GM18861 (cell line): ENCODE results near the gene ZNF521.
"Not testable (repeated sequence)": the region's sequence is repeated elsewhere in the genome, so short reads cannot be mapped to it uniquely, and the experiment has no call there.

Source experiments
- ATAC-seq: cut with Tn5 transposase; IDR thresholded peaks from one replicate; pipeline ENCODE4 v1.9.1; 2021; ENCODE audit not compliant: unreplicated experiment

Gene ZNF521

DNA sequence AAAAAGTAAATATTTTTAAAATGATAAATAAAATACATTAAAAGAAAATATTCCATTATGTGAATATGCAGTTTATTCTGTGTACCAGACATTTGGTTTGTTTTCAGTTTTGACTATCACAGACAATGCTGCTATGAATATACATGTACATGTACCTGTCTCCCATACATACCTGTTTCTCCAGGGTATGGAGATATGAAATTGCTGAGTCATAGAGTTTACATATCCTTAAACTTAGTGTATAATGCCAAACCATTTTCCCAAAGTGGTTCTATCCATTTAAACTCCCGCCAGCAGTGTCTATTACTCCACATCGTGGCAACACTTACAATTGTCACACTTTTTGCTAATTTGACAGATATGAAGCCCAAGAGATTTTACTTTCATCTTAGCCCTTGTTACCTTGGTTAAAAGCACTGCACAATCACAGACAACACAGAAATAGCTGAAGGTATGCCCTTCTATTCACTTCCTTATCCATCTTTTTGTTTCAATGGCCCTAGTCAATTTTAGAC is 56.3 kb downstream of the ZNF521 start:
- ATAC-seq = no peak

GRCh38 chr18:25291150-25291549 is 60.8 kb downstream of the ZNF521 start:
- ATAC-seq = no peak

DNA sequence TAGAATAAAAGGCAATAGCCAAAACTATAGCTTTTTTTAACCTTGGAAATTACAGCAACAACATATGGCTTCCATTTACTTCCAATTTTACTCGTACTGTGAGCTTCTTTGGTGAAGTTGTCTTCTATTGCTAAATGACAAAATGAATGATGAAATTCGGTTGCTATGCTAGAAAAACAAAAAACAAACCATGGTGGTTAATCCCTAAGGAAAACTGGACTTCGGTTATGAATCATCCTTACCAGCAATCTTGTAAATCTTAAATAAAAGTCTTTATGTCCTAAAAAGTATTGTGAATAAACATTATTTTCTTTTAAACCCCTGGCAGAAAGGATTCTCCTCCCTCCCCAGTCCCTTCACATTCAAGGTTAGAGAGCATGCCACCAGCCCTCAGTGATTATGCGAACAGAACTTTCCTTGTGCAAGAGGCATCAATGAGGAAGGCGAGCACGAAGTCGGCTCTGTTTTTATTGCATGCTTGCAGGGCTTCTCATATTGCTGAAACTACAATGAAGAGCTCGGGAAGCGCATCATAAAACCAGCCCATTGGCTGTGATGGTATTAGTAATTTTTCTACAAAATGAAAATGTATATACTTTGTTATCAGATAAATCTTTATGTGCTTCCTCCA is 62.9 kb downstream of the ZNF521 start:
- ATAC-seq = no peak

DNA sequence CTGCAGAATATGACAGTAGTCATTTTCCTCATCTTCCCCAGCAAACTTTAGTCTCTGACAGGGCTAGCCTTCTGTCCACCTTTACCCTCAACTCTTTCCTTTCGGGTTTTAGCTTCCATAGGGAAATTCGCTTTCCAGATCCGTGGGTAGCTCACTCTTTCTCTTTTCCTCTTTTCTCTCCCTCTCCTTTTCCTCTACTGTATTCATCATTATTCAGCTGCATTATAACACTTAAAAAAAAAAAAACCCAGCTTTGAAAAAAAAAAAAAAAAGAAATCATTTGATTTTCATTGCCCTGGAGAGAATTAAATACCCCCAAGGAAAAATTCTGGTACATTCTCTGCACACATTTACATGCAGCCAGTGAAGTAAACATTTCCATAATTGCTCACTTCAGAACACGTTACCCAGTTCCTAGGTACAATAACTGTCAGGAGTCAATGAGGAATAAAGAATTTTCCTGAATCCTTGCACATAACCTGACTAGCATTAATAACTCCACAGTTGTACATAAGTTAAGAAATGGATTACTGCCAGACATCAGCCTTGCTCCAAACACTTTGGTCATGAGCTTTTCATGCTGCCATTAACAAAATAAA is 63.5 kb downstream of the ZNF521 start:
- ATAC-seq = no peak

DNA sequence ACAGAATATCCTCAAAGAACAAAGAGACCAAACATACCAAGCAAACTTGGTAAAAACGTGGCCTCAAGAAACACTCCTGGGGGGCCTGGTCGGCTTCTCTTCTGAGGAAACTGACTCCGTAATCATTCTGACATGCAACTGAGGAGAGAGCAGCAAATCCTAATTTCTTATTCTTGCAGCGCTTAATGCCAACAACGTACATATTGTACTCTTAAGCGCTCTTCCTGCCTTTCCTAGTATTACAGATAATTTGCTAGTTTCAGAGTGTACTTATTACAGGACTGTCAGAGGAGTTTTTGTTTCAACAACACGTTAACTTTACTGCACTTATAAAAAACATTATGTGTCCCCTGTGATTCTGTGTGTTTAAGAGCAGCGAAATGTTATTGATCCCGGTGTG is 64.9 kb downstream of the ZNF521 start:
- no peak for ATAC-seq

- ATAC-seq = no peak
Observed at GRCh38 chr18:25284861-25285550, 67.0 kb downstream of the ZNF521 start.

- ATAC-seq = no peak
Observed at GRCh38 chr18:25284281-25284680, 67.7 kb downstream of the ZNF521 start.

GRCh38 chr18:25283781-25284180 is 68.2 kb downstream of the ZNF521 start:
- ATAC-seq = no peak

DNA sequence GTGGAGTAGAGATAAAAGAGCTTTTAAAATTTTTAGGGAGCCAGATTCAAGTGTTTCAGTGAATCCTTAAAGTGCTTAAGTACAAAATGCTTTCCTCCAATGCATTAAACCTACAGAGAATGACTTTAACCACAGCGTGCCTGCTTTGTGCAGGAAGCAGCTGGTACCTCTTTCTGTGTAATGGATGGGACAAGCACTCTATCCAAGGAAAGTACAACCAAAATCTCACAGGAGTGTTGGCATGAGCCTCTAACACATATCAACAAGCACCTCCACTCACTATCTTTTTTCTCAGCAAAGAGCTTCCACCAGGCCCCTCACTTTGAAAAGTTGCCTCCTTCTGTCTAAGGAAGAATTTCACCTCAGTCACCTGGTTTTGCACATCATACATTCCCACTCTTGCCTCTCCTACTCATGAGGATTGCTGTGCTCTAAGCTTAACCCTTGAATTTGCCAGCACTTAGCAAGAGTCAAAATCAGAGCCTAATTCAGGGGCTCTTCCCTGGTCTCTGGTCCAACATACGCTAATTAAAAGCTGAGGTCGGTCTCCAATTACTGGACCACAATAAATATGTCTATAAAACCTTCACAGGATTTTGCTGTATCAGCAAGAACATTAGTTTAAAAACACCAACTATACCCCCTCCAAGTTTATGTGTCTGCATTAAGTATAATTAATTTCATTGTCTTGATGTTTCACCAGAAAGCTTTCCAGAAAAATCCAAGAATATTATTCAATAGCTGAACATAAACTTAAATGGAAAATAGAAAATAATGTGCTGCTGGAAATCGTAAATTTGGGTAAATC is 68.9 kb downstream of the ZNF521 start:
- no peak for ATAC-seq

- ATAC-seq = no peak
Observed at GRCh38 chr18:25282282-25282681, 69.7 kb downstream of the ZNF521 start.

GRCh38 chr18:25281556-25281955 is 70.4 kb downstream of the ZNF521 start:
- ATAC-seq = no peak

- ATAC-seq = no peak
Observed at GRCh38 chr18:25279961-25280360, 72.0 kb downstream of the ZNF521 start.

- ATAC-seq = no peak
Observed at GRCh38 chr18:25279556-25279955, 72.4 kb downstream of the ZNF521 start.

- no peak for ATAC-seq
Observed at GRCh38 chr18:25279133-25279532, 72.8 kb downstream of the ZNF521 start.

DNA sequence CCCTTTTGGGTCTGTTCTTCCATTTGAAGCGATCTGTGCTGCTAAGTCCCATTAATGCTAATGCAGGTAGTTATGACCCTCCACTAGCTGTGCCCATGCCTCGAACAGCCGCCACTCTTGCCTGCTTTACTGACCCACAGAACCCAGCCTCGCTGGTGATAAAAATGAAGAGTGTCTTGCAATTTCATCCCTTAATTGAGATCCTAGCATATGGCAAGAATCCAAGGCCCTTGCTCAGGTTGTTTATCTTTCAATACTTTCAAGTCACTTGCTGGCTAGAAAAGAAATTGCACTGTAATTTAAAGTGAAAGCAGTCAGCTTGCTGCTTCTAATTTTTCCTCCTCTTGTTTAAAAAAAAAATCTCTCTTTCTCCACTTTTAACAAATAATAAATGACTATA is 73.6 kb downstream of the ZNF521 start:
- ATAC-seq = no peak

DNA sequence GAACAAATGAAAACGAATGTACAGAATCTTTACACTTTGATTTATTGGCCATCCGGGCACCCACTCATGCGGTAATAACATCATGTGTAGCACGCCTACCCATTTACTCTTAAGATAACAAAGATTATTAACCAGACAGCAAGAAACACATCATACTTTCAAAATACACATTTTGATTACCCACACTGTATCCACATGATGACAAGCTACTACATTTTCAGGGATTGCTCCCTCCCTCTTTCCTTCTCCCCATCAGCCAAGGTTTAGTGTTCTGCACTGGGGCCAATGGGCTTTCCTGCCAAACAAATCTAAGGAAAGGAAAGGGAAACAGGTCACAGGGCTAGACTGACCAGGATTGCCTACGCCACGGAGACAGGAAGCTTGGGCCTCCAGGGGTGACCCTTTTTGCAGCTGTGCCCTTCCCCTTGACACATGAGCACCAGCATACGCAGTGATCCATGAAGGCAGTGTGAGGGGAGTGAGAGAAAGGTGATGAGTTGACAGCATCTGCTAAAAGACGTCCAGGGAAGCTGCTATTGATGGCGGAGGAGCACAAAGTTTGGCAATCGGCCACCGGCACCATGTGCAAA is 76.5 kb downstream of the ZNF521 start:
- ATAC-seq = no peak

GRCh38 chr18:25274926-25275325 is 77.0 kb downstream of the ZNF521 start:
- ATAC-seq = no peak

DNA sequence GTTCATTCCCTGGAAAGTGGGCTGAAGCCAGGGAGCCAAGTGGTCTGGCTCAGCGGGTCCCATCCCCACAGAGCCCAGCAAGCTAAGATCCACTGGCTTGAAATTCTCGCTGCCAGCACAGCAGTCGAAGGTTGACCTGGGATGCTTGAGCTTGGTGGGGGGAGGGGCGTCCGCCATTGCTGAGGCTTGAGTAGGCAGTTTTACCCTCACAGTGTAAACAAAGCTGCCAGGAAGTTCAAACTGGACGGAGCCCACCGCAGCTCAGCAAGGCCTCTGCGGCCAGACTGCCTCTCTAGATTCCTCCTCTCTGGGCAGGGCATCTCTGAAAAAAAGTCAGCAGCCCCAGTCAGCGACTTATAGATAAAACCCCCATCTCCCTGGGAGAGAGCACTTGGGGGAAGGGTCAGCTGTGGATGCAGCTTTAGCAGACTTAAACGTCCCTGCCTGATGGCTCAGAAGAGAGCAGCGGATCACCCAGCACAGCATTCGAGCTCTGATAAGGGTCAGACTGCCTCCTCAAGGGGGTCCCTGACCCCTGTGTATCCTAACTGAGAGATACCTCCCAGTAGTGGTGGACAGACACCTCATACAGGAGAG is 84.9 kb downstream of the ZNF521 start:
- ATAC-seq = not testable (repeated sequence)

GRCh38 chr18:25262920-25263319 is 89.0 kb downstream of the ZNF521 start:
- no peak for ATAC-seq

GRCh38 chr18:25261768-25262167 is 90.2 kb downstream of the ZNF521 start:
- no peak for ATAC-seq

DNA sequence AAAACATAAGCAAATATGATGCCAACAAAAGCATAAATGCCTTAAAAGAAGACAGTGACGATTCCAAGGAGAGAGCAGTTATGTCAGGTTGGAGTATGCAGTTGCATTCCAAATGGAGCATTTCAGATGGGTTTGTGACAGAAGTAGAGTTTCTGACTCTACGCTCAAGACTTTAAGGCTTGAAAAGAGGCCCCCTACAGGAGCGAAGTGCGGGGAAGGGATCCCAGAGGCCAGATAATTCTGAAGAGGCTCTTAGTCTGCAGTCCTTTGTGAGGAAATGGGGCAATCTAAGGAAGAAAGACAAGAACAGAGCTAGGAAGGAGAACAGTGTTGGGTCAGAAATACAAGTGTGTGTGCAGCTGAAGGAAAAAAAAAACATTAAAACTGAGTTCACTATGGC is 95.5 kb downstream of the ZNF521 start:
- no peak for ATAC-seq
